HG02763 (cell line): ENCODE data around the gene ZIC1.

Experiments
- ATAC-seq: cut with Tn5 transposase; IDR thresholded peaks from one replicate; pipeline ENCODE4 v1.9.1; 2021; ENCODE audit warnings: mild to moderate bottlenecking, moderate library complexity; ENCODE audit not compliant: unreplicated experiment

Gene ZIC1

DNA sequence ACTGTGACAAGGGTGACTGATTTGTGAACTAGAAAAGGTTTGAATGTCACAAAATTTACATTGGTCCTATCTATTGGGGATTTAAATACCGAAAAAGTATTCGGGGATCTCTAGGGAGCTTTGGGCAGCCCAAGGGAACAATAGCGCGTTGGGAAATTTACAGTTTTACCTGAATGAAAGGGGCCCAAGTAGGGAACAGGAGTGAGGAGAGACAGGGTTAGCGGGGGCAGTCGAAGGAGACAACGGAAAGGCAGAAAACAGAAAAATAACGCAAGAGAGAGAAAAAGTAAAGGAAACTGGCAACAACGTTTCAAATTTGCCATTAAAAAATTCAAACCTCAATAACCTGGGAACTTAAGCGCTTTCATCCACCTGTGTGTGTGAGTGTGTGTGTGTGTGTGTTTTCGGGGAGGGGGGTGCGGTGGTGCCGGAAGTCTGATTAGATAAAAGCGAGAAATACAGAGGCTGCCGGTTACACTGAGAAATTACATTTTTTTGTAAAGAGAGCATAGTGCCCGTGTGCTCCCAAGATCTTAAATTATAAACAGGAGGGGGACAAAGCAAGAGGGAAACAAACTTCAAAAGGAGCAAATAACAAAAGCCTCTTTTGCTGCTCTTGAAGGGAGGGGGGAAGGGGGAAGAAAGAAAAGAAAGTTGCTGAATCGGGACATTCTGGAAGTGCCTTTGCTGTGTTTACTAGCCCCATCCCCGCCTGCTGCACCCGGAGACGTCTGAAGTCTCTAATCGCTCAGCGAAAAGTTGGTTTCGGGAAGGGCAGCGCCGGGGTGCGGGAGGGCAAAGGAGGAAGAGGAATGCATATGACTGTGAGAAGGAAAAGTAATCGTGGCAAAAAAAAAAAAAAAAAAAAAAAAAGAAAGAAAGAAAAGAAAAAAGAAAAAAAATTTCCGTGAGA lies 721 bp upstream of the ZIC1 start:
- ATAC-seq: no peak

DNA sequence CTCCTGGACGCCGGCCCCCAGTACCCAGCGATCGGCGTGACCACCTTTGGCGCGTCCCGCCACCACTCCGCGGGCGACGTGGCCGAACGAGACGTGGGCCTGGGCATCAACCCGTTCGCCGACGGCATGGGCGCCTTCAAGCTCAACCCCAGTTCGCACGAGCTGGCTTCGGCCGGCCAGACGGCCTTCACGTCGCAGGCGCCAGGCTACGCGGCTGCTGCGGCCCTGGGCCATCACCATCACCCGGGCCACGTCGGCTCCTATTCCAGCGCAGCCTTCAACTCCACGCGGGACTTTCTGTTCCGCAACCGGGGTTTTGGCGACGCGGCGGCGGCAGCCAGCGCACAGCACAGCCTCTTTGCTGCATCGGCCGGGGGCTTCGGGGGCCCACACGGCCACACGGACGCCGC lies 956 bp downstream of the ZIC1 start:
- no peak for ATAC-seq

DNA sequence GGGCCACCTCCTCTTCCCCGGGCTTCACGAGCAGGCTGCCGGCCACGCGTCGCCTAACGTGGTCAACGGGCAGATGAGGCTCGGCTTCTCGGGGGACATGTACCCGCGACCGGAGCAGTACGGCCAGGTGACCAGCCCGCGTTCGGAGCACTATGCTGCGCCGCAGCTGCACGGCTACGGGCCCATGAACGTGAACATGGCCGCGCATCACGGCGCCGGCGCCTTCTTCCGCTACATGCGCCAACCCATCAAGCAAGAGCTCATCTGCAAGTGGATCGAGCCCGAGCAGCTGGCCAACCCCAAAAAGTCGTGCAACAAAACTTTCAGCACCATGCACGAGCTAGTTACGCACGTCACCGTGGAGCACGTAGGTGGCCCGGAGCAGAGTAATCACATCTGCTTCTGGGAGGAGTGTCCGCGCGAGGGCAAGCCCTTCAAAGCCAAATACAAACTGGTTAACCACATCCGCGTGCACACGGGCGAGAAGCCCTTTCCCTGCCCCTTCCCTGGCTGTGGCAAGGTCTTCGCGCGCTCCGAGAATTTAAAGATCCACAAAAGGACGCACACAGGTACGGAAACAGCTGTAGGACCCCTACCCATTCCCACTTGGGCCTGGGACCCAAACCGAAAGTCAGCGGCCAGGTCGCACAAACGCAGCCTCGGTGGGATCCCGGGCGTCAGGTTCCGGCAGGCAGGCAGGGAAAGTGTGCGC lies 1.5 kb downstream of the ZIC1 start:
- ATAC-seq: no peak

DNA sequence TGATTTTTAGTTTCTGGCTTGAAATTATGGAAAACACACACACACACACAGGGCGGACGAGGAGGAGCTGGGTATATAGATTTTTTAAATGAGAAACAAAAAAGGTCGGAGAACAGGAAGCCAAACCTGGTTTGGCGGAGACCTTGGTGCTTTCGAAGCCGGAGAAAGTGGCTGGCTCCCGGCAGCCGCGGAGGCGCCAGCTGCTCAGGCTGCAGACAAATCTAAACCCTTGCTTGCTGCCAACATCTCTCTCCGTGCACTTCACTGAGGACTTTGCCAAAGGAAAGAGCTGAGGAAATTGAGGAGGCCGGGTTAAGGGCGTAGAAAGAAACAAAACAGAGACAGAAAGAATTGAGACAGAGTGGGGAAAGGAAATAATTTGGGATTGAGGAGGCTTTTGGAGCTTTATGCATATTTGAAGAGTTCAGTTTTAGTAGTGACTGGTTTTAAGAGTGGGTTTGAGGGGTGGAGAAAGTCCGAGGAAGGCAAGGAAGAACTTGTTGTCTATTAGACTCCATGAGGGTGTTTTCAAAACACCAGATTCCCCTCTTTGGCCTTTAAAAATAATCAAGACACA lies 2.2 kb downstream of the ZIC1 start:
- no peak for ATAC-seq

DNA sequence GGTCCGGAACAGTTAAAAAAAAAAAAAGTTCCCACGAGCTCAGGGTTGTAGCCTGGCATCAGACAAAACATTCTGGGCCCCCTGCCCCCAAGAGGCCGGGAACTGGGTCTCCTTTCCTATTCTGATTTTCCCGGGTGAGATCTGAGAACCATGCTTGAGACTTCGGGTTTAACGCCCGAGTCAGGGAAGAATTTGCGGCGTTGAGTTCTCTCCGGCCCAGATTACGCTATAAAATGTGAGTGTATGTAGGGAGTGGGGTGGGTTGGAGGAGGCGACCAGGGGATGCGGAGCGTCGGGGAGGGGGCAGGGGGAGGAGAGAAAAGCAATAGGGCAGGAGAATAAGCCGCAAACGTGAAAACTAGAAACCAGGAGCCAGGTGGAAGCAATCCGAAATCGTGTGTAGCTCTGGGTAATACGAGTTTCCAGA lies 2.7 kb downstream of the ZIC1 start:
- ATAC-seq: no peak

DNA sequence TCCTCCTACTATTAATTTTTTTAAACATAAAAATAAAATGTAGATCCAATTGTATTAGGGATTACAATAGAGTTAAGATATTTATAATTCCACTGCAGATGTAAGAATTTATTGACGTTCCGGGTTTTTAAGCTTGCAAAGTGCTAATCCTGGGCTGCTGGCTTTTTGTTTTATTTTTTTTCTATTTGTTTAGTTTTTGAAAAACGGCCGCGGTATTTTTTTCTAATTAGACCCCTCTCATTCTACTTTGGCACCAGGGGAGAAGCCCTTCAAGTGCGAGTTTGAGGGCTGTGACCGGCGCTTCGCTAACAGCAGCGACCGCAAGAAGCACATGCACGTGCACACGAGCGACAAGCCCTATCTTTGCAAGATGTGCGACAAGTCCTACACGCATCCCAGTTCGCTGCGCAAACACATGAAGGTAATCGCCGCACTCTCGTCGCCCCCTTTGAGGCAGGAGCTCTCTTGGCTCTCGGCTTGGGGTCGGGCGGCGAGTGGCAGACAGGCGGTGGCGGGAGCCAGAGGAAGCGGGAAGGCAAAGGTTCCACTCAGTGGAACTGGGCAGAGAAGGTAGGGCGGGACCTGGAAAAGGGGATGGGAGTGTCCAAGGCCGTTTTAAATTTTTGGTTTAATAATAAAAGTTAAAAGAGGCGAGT lies 3.2 kb downstream of the ZIC1 start:
- ATAC-seq: no peak

DNA sequence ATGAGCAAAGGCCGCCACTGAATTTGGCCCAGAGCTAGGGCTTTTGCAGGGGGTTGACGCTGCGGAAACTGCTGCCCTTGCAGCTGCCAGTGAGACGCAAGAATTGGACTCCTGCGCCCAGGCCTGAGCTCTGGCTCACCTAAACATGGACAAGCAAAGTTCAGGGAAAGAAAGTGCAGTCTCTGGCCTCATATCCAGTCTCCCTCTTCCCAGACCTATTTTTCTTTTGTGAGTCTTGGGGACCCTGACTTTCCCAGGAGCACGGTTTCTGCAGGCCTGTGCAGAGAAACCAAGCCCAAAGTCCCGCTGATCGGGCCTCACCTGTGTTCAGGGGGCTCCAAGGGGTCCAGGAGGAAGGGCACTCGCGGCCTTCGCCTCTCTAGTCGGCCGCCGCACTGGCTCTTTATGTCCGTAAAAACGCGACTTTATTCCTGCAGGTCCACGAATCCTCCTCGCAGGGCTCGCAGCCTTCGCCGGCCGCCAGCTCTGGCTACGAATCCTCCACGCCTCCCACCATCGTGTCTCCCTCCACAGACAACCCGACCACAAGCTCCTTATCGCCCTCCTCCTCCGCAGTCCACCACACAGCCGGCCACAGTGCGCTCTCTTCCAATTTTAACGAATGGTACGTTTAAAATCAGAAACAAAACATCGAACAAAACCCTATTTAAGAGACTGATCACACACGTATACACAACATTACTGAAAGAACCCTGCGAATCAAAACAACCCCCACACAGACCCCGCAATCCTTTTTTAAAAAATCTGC lies 3.9 kb downstream of the ZIC1 start:
- no peak for ATAC-seq

DNA sequence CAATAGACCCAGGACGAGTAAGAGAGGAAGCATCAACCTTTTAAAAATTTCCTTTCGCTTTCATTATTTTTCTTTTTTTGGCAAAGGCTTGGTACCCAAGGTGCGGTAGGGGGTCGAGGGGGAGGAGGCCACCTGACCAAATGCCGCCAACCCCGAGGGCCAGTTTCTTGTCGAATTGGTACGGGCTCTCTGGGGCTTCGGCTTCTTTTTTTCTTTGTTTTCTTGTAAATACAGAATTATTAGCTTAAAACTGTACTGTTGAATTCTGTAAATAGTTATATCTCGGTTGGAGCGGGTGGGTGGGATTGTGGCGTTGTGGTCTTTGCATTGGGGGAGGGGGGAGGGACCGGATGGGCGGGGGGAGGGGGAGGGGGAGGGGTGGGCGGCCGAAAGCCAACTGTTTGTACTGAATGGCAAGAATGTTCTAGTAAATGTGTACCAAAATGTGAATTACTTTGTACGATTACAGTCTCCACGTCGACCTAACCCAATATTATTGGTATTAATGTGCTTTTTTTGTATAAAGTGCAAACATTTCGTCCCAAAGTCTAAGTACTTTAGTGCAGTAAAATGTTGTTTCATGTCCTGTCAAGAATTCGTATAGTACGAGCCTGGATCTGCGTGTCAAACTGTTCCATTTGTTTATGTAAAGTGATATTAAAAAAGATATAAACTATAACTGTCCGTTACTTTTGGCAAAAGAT lies 4.7 kb downstream of the ZIC1 start:
- no peak for ATAC-seq

DNA sequence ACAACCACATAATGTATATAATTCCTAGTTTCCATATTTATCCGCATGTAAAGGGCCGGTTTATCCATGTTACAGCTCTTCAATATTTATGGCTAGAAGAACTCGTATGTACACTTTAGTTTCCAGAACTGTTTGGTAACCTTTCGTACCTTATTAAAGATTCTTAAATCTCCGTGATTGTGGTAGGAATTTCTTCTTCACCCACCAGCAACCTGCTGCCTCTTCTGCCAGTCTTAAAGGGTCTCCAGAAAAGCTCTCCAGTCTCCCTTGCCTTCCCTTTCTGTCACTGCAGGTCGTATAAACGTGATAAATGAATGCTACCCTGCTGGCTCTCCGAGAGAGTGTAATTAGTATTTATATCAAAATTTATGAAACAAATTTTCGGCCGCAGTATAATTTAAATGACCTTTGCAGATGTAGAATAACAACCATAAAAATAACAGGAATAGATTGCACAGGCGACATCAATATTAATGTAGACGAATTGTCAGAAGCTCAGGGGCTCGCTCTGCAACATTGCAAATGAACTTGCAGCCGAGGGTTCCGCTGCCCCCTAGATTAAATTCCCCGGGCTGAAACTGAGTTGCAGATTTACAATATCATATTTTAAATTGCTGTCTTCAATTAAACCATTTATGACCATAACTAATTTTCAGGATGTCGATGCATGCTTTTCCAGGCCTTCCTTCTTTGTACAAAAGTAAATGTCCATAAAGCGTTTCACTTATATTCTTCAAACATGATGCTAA lies 5.4 kb downstream of the ZIC1 start:
- no peak for ATAC-seq

DNA sequence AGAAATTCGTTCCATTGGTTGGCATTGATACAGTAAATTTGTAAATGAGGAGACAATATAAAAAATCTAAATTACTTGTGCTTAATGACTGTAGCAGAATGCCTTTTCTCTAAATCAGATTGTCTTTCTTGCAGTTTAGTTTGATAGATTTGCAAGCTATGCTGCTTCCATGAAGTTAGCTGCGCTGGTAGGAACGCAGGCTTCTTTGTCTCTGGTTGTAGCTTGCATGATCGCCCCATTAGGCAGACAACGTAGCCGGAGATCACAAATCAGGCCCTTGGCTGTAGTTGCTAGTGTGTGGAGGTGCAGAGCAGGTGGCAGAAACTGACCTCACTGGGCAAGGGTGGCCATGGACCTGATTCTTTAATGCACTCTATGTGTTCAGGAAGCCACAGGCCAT lies 6.1 kb downstream of the ZIC1 start:
- no peak for ATAC-seq

DNA sequence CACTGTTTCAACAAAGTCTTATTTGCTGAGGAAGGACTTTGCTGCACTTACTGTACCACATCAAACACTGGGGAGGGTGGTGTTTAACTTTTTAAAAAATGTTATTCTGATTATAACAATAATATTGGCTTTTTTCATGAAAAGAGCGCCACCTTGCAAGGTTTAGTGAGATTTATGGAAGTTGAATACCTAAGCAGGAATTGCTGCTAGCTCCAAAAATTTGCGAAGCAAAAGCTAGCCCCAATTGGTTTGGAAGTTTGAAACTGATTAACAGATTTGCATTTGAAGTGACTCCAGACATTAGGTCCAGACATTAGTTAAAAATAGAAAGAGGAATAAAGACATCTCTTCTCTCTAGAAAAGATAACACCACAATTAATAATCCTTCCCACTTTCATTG lies 6.7 kb downstream of the ZIC1 start:
- ATAC-seq: no peak

DNA sequence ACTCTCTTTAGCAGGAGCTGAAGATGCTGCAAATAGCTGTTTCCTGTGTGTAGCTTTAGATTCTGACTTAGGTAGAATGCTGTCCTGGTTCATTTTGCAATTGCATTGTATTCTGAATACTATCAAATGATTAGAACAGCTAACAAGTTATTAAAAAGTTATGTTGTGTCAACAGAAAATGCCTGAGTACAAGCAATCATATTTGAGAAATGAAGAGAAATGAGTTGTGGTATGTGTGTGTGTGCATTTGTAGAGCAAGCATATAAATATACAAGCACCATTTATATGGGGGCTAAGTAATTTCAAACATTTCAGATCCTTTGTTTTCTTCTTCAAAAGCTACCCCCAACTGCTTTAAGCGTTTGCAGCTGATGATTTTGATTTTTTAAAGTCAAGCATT lies 7.8 kb downstream of the ZIC1 start:
- ATAC-seq: no peak

DNA sequence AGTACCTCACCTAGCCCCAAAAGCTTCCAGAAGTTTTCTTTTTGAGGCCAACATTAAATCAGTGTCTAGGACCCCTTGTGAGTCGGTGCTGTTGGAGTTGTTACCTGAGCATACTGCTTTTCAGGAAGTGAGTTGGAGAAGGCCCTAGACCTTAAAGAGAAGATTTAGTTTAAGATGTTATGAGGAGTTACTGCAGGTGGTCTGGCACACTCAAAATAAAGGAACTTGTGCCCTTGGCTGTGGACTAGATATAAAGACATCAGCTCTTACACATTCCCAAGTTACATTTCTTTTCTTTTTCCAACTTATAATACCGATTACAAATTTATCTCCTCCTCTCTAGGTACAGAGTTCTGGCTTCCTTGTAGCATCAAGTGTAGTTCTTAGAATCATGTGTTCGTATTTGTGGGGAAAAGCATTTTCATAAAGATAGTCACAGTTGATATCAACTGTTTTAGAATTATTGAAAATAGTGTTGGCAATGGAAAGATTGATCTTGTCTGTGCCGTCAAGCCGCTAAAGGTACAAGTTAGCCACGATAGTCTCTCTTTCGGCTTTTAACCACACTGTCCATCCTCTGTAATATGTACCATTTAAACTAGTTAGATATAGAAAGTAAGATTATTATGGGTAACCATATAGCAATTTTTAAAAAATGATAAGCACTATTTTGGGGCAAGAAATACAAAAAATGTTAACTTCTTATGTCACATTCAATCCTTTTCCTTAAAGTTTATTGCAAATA lies 8.6 kb downstream of the ZIC1 start:
- ATAC-seq: no peak

DNA sequence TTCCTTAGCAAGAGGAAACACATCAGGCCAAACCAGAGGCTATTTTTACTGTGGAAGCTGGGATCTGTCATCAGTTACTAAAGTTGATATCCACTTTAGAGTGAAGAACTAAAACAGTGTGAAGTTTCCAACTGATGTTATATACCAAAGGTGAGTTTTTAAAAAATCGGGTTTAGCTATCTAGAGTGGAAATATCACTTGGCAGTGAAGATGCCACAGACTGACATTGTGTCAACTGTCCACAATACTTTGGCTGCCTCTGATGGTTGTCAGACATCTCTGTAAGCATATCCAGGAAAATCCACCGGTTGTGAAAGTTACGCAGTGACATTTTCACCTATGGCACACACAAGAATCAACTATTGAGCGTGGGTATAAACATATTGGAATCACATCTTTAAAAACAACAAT lies 9.2 kb downstream of the ZIC1 start:
- no peak for ATAC-seq

DNA sequence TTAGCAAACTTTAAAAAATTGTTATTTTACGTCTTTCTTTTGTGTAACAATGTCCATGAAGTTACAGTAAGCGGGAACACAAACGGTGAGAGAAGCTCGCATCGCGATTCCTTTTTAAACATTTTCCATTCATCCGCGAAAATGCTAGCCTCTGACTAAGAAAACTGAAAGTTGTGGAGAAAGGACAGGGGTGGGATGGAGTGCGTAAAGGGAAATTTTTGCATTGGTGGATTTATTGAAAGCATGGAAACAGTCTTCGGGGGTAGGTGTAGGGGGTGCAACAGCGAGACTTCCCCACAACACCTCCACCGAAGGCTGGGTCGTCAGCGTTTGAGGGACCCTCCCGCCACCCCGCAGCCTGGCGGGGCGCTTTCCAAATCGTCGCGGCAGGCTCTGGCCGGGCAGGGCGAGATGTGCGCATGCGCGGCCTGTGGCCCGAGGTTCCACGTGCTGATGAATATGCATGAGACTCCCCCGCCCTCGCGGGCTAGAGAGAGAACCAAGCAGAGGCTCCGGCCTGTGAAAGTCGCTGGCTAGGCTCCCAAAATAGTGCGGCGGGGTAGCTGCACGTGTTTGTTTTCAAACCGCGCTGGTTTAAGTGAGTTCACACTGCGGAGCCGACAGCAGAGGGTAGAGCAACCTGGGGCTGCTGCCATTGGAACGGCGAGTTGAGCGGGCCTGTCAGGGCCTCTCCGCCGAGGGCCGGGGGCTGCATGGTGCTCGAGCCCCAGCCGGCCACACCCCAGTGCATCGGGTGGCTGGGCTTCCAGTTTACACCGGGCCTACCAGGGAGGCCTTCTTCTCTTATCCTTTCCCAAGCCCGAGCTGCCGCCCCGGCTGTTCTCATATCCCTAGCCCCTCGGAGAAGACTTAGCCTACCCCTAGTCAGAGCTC lies 9.9 kb downstream of the ZIC1 start:
- ATAC-seq: no peak

DNA sequence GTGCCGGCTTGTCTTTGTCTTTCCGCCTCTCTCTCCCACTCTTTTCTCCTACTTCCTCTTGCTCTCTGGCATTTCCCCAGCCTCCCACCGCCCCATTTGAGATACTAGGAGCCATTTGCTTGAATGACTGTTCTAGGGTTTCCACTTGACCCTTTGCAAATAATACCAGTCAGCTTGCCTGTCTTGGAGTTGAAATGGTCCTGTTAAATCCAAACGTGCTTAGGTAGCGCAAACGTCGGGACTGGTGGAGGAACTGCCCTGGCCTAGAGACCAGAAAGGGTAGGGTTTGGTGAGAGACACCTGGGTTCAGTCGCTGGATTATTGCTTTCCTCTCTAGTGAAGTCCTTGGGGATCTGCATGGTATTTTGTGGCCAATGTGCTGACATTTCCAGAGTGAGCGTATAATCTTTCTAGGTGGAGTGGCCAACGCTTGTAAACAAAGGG lies 10.6 kb downstream of the ZIC1 start:
- no peak for ATAC-seq

DNA sequence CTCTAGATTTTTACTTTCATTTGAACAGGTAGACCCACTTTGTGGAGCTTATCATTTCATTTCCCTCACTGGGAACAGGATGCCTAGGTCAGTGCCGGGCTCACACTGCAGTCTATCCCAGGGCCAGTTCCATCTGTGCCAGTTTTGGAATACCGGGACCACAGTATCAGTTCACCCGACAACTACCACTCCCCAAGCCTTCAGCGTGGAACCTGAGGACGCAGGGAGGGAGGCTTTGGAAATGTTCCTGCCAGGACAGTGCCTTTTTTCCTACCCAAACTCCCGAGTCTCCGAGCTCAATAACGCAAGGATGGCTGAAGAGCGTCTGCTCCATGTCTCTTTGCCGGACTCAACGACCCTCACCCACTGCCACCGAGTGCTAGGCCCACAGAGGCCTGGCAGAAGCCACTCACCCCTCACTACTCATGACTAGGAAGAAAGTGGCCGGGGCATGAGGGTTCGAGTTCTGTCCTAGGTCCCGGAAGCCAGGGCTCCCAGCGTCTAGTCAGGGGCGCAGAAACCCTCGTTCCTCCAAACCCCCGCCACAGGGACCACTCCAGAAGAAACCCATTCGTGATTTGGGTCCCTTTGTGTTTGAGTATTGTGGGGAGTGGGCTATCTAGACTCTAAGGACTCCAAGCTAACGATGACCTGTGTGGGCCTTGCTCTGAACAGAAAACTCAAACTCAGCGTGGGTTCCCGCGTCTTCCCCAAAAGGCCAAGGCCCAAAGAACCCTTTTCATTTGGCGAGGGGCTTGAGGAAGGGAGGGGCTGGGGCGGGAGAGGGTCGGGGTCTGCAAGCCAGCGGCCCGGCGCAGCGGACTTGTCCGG lies 11.4 kb downstream of the ZIC1 start:
- no peak for ATAC-seq
